ENCODE data around the gene TBXAS1. TPM values are rescaled to one million over a fixed set of nuclear protein-coding genes. Genes with fewer than 3 reads are reported as not detected.

The TBXAS1 gene
- total RNA-seq, 1 experiment from 2014 or later = 2.3 TPM

DNA sequence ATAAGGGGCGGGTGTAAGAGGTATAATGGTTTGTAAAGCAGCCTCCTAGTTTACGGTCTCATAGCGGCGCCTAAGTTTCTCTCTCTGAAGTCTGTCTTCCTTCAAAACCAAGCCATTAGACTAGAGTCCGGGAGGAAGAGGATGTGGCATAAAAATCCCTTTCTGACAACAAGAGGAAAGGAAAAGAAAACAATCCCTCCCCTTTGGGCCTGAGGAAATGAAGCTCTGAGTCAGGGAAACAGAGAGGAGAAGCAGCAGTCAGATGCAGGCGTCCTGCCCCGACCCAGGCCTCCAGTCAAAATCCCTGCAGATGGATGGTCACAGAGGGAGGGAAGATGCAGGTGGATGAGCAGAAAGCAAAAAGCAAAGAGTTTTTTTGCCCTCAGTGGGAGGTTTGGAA lies 210.0 kb downstream of the TBXAS1 start:
- Mint-ChIP-seq H3K36me3 (peaks cover 6% of the 10 kb centered on the region; the same call in 1 of the 2 replicates), H3K27me3 (ENCODE audit: low read depth) (no peaks in the 10 kb centered on the region), H3K9me3 (no peaks in the 10 kb centered on the region), H3K27ac (no peak overlapping the region), H3K4me1 (no peaks in the 10 kb centered on the region), H3K4me3 (no peak overlapping the region)
- POLR2A ChIA-PET = no interaction called here
- no peak for DNase-seq (ENCODE audit: low spot score)
- CTCF ChIA-PET = no interaction called here
- no peak for ATAC-seq
- TF ChIP-seq, protein P1, sequence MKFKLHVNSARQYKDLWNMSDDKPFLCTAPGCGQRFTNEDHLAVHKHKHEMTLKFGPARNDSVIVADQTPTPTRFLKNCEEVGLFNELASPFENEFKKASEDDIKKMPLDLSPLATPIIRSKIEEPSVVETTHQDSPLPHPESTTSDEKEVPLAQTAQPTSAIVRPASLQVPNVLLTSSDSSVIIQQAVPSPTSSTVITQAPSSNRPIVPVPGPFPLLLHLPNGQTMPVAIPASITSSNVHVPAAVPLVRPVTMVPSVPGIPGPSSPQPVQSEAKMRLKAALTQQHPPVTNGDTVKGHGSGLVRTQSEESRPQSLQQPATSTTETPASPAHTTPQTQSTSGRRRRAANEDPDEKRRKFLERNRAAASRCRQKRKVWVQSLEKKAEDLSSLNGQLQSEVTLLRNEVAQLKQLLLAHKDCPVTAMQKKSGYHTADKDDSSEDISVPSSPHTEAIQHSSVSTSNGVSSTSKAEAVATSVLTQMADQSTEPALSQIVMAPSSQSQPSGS (CRISPR knock-in tag; IDR thresholded peaks at IDR 0.05; ENCODE audit: borderline replicate concordance, low read depth) = no peak
- no peak for TF ChIP-seq IRF2 (CRISPR knock-in tag; IDR thresholded peaks at IDR 0.05; ENCODE audit: borderline replicate concordance, low read depth)
- no peak for TF ChIP-seq NR1H2 (CRISPR knock-in tag; IDR thresholded peaks at IDR 0.05)
- no peak for TF ChIP-seq TCF7 (CRISPR knock-in tag; IDR thresholded peaks at IDR 0.05; ENCODE audit: low read depth)
- no peak for TF ChIP-seq SMAD3 (CRISPR knock-in tag; IDR thresholded peaks at IDR 0.05; ENCODE audit: borderline replicate concordance)
- TF ChIP-seq FOXJ3 (CRISPR knock-in tag; IDR thresholded peaks at IDR 0.05; ENCODE audit: borderline replicate concordance) = no peak
- TF ChIP-seq, protein P2, sequence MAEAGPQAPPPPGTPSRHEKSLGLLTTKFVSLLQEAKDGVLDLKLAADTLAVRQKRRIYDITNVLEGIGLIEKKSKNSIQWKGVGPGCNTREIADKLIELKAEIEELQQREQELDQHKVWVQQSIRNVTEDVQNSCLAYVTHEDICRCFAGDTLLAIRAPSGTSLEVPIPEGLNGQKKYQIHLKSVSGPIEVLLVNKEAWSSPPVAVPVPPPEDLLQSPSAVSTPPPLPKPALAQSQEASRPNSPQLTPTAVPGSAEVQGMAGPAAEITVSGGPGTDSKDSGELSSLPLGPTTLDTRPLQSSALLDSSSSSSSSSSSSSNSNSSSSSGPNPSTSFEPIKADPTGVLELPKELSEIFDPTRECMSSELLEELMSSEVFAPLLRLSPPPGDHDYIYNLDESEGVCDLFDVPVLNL (CRISPR knock-in tag; IDR thresholded peaks at IDR 0.05; ENCODE audit: borderline replicate concordance, low read depth) = no peak
- no peak for TF ChIP-seq ELF4 (CRISPR knock-in tag; IDR thresholded peaks at IDR 0.05; ENCODE audit: low read depth)
- no peak for TF ChIP-seq ZNF219 (CRISPR knock-in tag; IDR thresholded peaks at IDR 0.05; ENCODE audit: borderline replicate concordance)
- TF ChIP-seq, protein P3, sequence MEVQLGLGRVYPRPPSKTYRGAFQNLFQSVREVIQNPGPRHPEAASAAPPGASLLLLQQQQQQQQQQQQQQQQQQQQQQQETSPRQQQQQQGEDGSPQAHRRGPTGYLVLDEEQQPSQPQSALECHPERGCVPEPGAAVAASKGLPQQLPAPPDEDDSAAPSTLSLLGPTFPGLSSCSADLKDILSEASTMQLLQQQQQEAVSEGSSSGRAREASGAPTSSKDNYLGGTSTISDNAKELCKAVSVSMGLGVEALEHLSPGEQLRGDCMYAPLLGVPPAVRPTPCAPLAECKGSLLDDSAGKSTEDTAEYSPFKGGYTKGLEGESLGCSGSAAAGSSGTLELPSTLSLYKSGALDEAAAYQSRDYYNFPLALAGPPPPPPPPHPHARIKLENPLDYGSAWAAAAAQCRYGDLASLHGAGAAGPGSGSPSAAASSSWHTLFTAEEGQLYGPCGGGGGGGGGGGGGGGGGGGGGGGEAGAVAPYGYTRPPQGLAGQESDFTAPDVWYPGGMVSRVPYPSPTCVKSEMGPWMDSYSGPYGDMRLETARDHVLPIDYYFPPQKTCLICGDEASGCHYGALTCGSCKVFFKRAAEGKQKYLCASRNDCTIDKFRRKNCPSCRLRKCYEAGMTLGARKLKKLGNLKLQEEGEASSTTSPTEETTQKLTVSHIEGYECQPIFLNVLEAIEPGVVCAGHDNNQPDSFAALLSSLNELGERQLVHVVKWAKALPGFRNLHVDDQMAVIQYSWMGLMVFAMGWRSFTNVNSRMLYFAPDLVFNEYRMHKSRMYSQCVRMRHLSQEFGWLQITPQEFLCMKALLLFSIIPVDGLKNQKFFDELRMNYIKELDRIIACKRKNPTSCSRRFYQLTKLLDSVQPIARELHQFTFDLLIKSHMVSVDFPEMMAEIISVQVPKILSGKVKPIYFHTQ (CRISPR knock-in tag; IDR thresholded peaks at IDR 0.05) = no peak
- TF ChIP-seq, protein P4, sequence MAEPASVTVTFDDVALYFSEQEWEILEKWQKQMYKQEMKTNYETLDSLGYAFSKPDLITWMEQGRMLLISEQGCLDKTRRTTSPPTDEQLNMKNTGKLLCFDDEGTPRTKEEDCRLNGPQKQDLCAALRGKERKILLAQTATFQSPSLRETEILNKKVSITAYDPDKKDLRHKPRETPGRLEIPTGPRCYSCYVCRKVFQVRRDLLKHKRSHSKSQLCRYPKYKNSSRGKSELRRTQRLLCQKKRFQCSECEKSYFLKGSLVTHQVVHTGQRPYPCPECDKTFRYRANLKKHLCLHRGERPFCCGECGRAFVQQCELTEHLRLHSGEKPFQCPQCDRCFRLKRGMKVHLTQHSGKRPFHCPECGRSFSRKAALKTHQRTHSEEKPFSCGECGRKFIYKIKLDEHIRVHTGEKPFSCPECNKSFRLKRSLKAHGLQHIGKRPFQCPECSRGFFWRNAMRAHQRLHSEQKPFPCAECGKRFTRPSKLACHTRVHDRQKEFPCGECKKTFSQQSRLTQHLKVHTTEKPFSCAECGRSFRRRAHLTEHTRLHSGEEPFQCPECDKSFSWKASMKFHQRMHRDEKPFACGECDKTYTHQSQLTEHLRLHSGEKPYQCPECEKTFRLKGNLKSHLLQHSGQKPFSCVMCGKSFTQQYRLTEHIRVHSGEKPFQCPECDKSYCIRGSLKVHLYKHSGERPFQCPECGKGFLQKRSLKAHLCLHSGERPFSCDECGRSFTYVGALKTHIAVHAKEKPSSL (CRISPR knock-in tag; conservative IDR thresholded peaks at IDR 0.05) = no peak
- TF ChIP-seq, protein P5, sequence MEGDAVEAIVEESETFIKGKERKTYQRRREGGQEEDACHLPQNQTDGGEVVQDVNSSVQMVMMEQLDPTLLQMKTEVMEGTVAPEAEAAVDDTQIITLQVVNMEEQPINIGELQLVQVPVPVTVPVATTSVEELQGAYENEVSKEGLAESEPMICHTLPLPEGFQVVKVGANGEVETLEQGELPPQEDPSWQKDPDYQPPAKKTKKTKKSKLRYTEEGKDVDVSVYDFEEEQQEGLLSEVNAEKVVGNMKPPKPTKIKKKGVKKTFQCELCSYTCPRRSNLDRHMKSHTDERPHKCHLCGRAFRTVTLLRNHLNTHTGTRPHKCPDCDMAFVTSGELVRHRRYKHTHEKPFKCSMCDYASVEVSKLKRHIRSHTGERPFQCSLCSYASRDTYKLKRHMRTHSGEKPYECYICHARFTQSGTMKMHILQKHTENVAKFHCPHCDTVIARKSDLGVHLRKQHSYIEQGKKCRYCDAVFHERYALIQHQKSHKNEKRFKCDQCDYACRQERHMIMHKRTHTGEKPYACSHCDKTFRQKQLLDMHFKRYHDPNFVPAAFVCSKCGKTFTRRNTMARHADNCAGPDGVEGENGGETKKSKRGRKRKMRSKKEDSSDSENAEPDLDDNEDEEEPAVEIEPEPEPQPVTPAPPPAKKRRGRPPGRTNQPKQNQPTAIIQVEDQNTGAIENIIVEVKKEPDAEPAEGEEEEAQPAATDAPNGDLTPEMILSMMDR (IDR thresholded peaks at IDR 0.05) = no peak

DNA sequence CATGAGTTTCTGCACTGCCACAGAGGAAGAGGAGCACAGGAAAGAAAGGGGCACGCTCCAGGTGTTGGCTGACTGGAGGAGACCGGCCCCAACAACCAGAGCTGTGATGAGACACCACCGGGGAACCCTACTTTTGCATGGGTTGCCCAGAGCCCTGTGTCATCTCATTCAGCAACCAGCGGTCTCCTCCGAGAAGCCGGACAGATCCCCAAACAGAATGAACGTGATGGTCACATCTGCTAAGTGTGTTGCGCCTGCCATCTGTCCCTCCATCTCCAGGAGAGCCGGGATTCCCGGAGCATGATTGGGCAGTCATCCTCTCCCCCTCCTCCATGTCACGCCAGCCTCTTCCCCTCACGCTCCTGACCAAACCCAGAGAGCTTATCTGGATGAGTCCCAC lies 210.8 kb downstream of the TBXAS1 start:
- no peak for ATAC-seq
- Mint-ChIP-seq H3K9me3 (no peaks in the 10 kb centered on the region), H3K27ac (no peak overlapping the region), H3K4me1 (no peaks in the 10 kb centered on the region), H3K36me3 (peaks cover 6% of the 10 kb centered on the region; the same call in 1 of the 2 replicates), H3K27me3 (ENCODE audit: low read depth) (no peaks in the 10 kb centered on the region), H3K4me3 (no peak overlapping the region)
- CTCF ChIA-PET = no interaction called here
- DNase-seq (ENCODE audit: low spot score) = no peak
- POLR2A ChIA-PET = no interaction called here
- TF ChIP-seq TP53 (CRISPR knock-in tag; IDR thresholded peaks at IDR 0.05) (no peak), ESRRA (CRISPR knock-in tag; IDR thresholded peaks at IDR 0.05; ENCODE audit: borderline replicate concordance) (no peak)
- TF ChIP-seq, protein P6, sequence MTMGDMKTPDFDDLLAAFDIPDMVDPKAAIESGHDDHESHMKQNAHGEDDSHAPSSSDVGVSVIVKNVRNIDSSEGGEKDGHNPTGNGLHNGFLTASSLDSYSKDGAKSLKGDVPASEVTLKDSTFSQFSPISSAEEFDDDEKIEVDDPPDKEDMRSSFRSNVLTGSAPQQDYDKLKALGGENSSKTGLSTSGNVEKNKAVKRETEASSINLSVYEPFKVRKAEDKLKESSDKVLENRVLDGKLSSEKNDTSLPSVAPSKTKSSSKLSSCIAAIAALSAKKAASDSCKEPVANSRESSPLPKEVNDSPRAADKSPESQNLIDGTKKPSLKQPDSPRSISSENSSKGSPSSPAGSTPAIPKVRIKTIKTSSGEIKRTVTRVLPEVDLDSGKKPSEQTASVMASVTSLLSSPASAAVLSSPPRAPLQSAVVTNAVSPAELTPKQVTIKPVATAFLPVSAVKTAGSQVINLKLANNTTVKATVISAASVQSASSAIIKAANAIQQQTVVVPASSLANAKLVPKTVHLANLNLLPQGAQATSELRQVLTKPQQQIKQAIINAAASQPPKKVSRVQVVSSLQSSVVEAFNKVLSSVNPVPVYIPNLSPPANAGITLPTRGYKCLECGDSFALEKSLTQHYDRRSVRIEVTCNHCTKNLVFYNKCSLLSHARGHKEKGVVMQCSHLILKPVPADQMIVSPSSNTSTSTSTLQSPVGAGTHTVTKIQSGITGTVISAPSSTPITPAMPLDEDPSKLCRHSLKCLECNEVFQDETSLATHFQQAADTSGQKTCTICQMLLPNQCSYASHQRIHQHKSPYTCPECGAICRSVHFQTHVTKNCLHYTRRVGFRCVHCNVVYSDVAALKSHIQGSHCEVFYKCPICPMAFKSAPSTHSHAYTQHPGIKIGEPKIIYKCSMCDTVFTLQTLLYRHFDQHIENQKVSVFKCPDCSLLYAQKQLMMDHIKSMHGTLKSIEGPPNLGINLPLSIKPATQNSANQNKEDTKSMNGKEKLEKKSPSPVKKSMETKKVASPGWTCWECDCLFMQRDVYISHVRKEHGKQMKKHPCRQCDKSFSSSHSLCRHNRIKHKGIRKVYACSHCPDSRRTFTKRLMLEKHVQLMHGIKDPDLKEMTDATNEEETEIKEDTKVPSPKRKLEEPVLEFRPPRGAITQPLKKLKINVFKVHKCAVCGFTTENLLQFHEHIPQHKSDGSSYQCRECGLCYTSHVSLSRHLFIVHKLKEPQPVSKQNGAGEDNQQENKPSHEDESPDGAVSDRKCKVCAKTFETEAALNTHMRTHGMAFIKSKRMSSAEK (CRISPR knock-in tag; IDR thresholded peaks at IDR 0.05; ENCODE audit: borderline replicate concordance) = no peak
- TF ChIP-seq, protein P7, sequence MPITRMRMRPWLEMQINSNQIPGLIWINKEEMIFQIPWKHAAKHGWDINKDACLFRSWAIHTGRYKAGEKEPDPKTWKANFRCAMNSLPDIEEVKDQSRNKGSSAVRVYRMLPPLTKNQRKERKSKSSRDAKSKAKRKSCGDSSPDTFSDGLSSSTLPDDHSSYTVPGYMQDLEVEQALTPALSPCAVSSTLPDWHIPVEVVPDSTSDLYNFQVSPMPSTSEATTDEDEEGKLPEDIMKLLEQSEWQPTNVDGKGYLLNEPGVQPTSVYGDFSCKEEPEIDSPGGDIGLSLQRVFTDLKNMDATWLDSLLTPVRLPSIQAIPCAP (CRISPR knock-in tag; IDR thresholded peaks at IDR 0.05) = no peak
- TF ChIP-seq, protein P8, sequence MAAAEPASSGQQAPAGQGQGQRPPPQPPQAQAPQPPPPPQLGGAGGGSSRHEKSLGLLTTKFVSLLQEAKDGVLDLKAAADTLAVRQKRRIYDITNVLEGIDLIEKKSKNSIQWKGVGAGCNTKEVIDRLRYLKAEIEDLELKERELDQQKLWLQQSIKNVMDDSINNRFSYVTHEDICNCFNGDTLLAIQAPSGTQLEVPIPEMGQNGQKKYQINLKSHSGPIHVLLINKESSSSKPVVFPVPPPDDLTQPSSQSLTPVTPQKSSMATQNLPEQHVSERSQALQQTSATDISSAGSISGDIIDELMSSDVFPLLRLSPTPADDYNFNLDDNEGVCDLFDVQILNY (CRISPR knock-in tag; IDR thresholded peaks at IDR 0.05) = no peak
- TF ChIP-seq, protein P9, sequence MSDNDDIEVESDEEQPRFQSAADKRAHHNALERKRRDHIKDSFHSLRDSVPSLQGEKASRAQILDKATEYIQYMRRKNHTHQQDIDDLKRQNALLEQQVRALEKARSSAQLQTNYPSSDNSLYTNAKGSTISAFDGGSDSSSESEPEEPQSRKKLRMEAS (CRISPR knock-in tag; IDR thresholded peaks at IDR 0.05) = no peak

Measured in WTC11 (cell line).